OCI-LY1 (cell line): ENCODE measurements around the gene TMEM106C.

Experiments
- H2AFZ ChIP-seq: fragments of 200-600 bp; sonication (generic), shearing (Covaris generic); 2 replicates; pipeline ENCODE4 v1.6.0; 2014; ENCODE audit warnings: antibody characterized with exemption, mild to moderate bottlenecking, low read length
- H3F3A ChIP-seq: fragments of 200-600 bp; sonication (generic), shearing (Covaris generic); 2 replicates; pipeline ENCODE4 v1.6.0; 2014; ENCODE audit warnings: mild to moderate bottlenecking, antibody characterized with exemption, low read length, moderate library complexity; ENCODE audit not compliant: insufficient read depth
- H3K27ac ChIP-seq: fragments of 200-600 bp; sonication (generic); 2 replicates; pipeline ENCODE4 v1.5.1; 2014; ENCODE audit warnings: low read length, mixed run types, mild to moderate bottlenecking, low read depth; ENCODE audit not compliant: poor library complexity, severe bottlenecking
- H3K27me3 ChIP-seq: fragments of 200-600 bp; sonication (generic); 2 replicates; pipeline ENCODE4 v1.6.0; 2014; ENCODE audit warnings: antibody characterized with exemption, mild to moderate bottlenecking, low read length, moderate library complexity; ENCODE audit not compliant: insufficient read depth
- H3K36me3 ChIP-seq: fragments of 200-600 bp; sonication (generic); 2 replicates; pipeline ENCODE4 v1.6.1; 2014; ENCODE audit warnings: mild to moderate bottlenecking, antibody characterized with exemption, low read length, moderate library complexity, mixed read lengths; ENCODE audit not compliant: insufficient read depth
- H3K4me1 ChIP-seq: fragments of 200-600 bp; sonication (generic); 2 replicates; pipeline ENCODE4 v1.5.1; 2014; ENCODE audit warnings: mild to moderate bottlenecking, low read length, moderate library complexity; ENCODE audit not compliant: insufficient read depth, severe bottlenecking
- H3K4me2 ChIP-seq: fragments of 200-600 bp; sonication (generic), shearing (Covaris generic); 2 replicates; pipeline ENCODE4 v1.6.1; 2014; ENCODE audit warnings: low read length
- H3K4me3 ChIP-seq: fragments of 200-600 bp; sonication (generic); 2 replicates; pipeline ENCODE4 v1.5.1; 2014; ENCODE audit warnings: low read length, low read depth, mild to moderate bottlenecking, mixed read lengths; ENCODE audit not compliant: poor library complexity, severe bottlenecking
- H3K79me2 ChIP-seq: fragments of 200-600 bp; shearing (Covaris generic); 2 replicates; pipeline ENCODE4 v1.6.1; 2016; ENCODE audit warnings: mixed run types, low read length, mixed read lengths; ENCODE audit not compliant: insufficient read depth
- H3K9ac ChIP-seq: fragments of 200-600 bp; sonication (generic), shearing (Covaris generic); 2 replicates; pipeline ENCODE4 v1.6.1; 2014; ENCODE audit warnings: mild to moderate bottlenecking, low read length, mixed read lengths
- H3K9me2 ChIP-seq: fragments of 200-600 bp; sonication (generic), shearing (Covaris generic); 2 replicates; pipeline ENCODE4 v1.6.1; 2014; ENCODE audit warnings: low read depth, mild to moderate bottlenecking, low read length, mixed read lengths
- H3K9me3 ChIP-seq: fragments of 200-600 bp; shearing (Covaris generic); 2 replicates; pipeline ENCODE4 v1.6.1; 2014; ENCODE audit warnings: low read length, mixed read lengths
- H4K20me1 ChIP-seq: fragments of 200-600 bp; sonication (generic), shearing (Covaris generic); 2 replicates; pipeline ENCODE4 v1.6.0; 2016; ENCODE audit warnings: mild to moderate bottlenecking, low read length; ENCODE audit not compliant: insufficient read depth
- CTCF ChIP-seq: fragments of 200-600 bp; sonication (generic), shearing (Covaris generic); IDR thresholded peaks from 2 replicates; pipeline ENCODE4 v1.5.1; 2017; ENCODE audit warnings: mild to moderate bottlenecking, antibody characterized with exemption, low read length, moderate library complexity, mixed read lengths
- EZH2 ChIP-seq: fragments of 200-600 bp; sonication (generic), shearing (Covaris generic); IDR thresholded peaks from 2 replicates; pipeline ENCODE4 v1.8.0; 2017; ENCODE audit warnings: borderline replicate concordance, mixed run types, mild to moderate bottlenecking, antibody characterized with exemption, low read length, moderate library complexity, mixed read lengths

TMEM106C gene

GRCh38 chr12:47997321-47997720, 33.9 kb downstream of the TMEM106C start:
- Histone ChIP-seq H3F3A (no peaks in the 10 kb centered on the region), H3K4me3 (no peak overlapping the region), H4K20me1 (no peaks in the 10 kb centered on the region), H3K36me3 (no peaks in the 10 kb centered on the region), H3K9ac (no peak overlapping the region), H2AFZ (no peak overlapping the region), H3K27me3 (peaks cover 10% of the 10 kb centered on the region), H3K79me2 (no peaks in the 10 kb centered on the region), H3K9me2 (no peaks in the 10 kb centered on the region), H3K27ac (no peak overlapping the region), H3K4me2 (no peak overlapping the region), H3K9me3 (no peaks in the 10 kb centered on the region), H3K4me1 (no peaks in the 10 kb centered on the region)
- no peak for TF ChIP-seq EZH2
- TF ChIP-seq CTCF = no peak

GRCh38 chr12:47999816-48000215, 36.4 kb downstream of the TMEM106C start:
- H3K79me2 ChIP-seq = no peaks in the 10 kb centered on the region
- no peaks in the 10 kb centered on the region for H3K4me1 ChIP-seq
- no peak overlapping the region for H2AFZ ChIP-seq
- no peak overlapping the region for H3K4me3 ChIP-seq
- H3K36me3 ChIP-seq = no peaks in the 10 kb centered on the region
- no peak overlapping the region for H3K9ac ChIP-seq
- H3K27me3 ChIP-seq = peaks cover 10% of the 10 kb centered on the region; the same call in 1 of the 2 replicates
- H3K27ac ChIP-seq = no peak overlapping the region
- H3F3A ChIP-seq = no peaks in the 10 kb centered on the region
- H3K9me2 ChIP-seq = no peaks in the 10 kb centered on the region
- no peaks in the 10 kb centered on the region for H3K9me3 ChIP-seq
- TF ChIP-seq EZH2 (no peak), CTCF (no peak)
- no peak overlapping the region for H3K4me2 ChIP-seq
- H4K20me1 ChIP-seq = no peaks in the 10 kb centered on the region

- Histone ChIP-seq H2AFZ (no peak overlapping the region), H3K4me1 (no peaks in the 10 kb centered on the region), H3K4me3 (no peak overlapping the region), H3K27ac (no peak overlapping the region), H3K36me3 (no peaks in the 10 kb centered on the region), H3K4me2 (no peak overlapping the region), H3F3A (no peaks in the 10 kb centered on the region), H3K9ac (no peak overlapping the region), H3K27me3 (peaks cover 10% of the 10 kb centered on the region; the same call in 1 of the 2 replicates), H4K20me1 (no peaks in the 10 kb centered on the region), H3K9me3 (no peaks in the 10 kb centered on the region), H3K79me2 (no peaks in the 10 kb centered on the region), H3K9me2 (no peaks in the 10 kb centered on the region)
- no peak for TF ChIP-seq EZH2
- TF ChIP-seq CTCF = no peak
Measured at GRCh38 chr12:48000878-48001504, 37.6 kb downstream of the TMEM106C start.
